Retinal pigment epithelial cell (primary cell): Measurements from ENCODE around the gene AR.

Experiments
- DNase-seq: peaks from one replicate; pipeline ENCODE4 v3.0.0-alpha.2; 2010; ENCODE audit warnings: low read depth
- H3K4me3 ChIP-seq: 2 replicates; pipeline ENCODE4 v1.5.1; 2011; ENCODE audit warnings: mild to moderate bottlenecking, low read length, control low read depth, moderate library complexity
- CTCF ChIP-seq: conservative IDR thresholded peaks from 2 replicates; pipeline ENCODE4 v1.5.1; 2011; ENCODE audit warnings: low read depth, low read length, control low read depth, inconsistent platforms

AR gene

DNA sequence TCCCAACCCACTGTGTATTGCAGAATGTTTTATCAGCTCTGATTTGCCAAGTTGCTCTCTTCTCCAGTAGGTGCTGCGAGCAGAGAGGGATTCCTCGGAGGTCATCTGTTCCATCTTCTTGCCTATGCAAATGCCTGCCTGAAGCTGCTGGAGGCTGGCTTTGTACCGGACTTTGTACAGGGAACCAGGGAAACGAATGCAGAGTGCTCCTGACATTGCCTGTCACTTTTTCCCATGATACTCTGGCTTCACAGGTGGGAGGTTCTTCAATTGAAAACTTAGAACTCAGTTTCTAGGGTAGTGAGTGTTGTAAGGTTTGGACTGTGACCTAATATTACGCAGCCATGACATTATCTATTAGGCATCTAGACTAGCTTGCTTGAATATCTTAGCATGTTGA, 24.9 kb downstream of the AR start:
- TF ChIP-seq CTCF: no peak
- DNase-seq: no peak
- H3K4me3 ChIP-seq: no peak overlapping the region

DNA sequence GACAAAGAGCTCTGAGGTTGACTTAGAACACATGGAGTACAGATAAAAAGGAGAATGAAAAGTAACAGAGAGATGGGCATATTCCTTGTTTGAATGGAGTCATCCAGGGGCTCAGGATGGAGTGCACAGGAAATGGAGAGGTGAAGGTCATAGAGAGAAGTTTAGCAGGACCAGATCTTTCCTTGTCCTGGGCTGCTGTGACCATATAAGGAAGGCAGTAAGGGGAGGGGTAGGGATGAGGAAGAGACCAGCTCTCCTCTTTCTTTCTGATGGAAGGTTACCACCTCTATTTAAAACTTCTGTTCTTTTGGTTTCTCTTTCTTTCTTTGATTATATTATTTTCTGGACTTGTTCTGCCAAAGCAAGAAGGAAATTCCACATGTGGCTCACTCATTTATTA, 27.0 kb downstream of the AR start:
- no peak for DNase-seq
- TF ChIP-seq CTCF: no peak
- H3K4me3 ChIP-seq: no peak overlapping the region

DNA sequence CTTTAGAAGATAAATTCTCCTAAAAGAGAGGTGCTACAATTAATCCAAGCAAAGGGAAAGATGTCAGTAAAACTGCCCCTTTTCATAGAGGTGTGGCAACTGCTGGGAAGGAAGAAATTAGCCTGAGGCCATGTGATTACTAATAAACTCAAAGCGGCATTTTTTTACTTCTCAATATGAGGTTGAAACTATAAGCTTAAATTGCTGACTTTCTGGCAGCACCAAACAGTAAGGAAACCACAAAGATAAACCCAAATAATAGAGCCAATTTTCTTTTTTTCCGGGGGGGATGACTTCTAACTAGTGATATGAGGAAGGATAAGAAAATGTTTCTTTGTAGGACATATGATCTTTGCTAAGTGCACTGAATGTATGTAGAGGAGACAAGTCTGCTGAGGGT, 30.9 kb downstream of the AR start:
- DNase-seq: no peak
- TF ChIP-seq CTCF: no peak
- no peak overlapping the region for H3K4me3 ChIP-seq

GRCh38 chrX:67582436-67582835, 38.6 kb downstream of the AR start:
- DNase-seq: no peak
- TF ChIP-seq CTCF: no peak
- no peak overlapping the region for H3K4me3 ChIP-seq

- TF ChIP-seq CTCF: no peak
- no peak overlapping the region for H3K4me3 ChIP-seq
- no peak for DNase-seq
Measured at GRCh38 chrX:67583171-67583570, 39.4 kb downstream of the AR start.

- no peak overlapping the region for H3K4me3 ChIP-seq
- no peak for TF ChIP-seq CTCF
- DNase-seq: no peak
Measured at GRCh38 chrX:67585401-67585800, 41.6 kb downstream of the AR start.

DNA sequence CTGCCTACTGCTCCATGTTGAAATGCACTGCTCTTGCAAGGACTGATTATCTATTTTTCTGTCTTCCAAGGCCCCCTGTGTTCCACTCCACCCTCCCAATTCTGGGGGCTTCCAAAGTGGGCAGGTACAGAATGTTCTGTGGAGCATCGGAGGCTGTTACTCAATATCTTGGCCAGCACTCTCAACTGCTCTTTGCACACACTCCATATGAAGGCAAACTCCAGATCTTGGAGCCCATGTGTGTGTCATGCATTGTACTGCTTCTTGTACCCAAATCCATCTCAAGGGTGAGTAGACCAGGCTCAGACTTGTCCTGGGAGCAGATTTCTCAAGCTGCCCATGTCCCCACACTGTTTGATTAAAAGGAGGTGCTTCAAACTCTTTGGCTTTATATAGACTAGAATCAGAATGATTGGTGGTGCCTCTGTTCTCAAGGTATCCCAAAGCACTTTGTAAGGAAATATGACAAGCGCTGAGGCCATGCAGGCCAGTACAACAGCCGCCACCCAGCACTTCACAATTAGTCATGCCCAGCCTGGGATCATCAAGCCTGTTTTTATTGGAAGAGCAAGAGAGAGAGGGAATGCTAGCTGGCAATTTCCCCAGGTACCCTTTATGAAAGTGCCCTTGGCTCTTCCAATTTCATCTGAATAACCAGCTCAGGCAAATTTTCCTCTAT, 44.3 kb downstream of the AR start:
- no peak for DNase-seq
- H3K4me3 ChIP-seq: no peak overlapping the region
- TF ChIP-seq CTCF: no peak
